Measurements from ENCODE around the gene PPP1R9A.

The PPP1R9A gene

GRCh38 chr7:95269640-95270039, 362.2 kb downstream of the PPP1R9A start:
- peak; percentile 33 for DNase-seq

GRCh38 chr7:95276114-95276513, 368.7 kb downstream of the PPP1R9A start:
- DNase-seq, result no peak

DNA sequence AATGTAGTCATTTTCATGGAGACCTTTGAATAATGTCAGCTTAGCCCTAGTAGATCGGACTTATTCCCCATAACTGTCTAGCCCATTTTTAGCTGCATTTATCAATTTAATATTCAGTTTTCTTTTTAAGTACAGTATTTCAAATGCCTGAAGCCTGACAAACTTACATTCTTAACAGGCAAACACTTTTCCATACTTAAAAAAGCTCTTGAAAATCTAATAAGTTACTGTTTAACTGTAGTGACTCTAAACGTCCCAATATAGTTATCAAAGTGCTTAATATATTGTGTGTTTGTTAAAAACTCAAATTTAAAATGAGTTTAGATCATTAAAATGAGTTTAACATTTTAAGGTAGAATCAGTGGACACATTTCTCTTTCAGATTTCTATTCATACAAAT, 372.0 kb downstream of the PPP1R9A start:
- DNase-seq, result no peak

- no peak for DNase-seq
Measured at GRCh38 chr7:95286096-95286495, 378.7 kb downstream of the PPP1R9A start.

DNA sequence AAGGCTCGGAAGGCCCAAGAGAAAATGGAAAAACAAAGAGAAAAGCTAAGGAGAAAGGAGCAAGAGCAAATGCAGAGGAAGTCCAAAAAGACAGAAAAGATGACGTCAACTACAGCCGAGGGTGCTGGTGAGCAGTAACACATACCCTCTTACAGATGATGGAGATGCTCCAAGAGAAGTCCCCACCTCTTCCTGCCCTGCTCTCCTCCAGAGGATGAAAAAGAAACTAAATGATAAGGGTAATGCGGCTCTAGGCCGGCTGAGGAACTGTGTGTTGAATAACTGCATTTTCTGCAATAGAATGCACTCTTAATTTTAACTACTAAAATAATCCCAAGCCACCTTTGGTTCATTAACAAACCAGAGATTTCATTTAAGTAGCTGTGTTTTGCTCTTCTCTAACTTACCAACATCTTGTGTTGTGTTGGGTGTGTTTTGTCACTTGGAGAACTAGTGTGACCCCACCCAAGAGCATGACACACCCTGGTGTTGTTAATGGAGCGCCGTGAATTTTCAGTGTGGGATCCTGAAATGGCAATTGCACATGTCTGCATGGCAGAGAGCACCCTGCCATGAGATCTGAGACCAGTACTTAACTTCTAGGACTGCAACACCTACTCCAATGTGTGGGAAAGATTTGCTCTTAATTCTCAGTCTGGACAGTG, 382.9 kb downstream of the PPP1R9A start:
- no peak for DNase-seq

GRCh38 chr7:95295397-95295796, 388.0 kb downstream of the PPP1R9A start:
- DNase-seq, result no peak

DNA sequence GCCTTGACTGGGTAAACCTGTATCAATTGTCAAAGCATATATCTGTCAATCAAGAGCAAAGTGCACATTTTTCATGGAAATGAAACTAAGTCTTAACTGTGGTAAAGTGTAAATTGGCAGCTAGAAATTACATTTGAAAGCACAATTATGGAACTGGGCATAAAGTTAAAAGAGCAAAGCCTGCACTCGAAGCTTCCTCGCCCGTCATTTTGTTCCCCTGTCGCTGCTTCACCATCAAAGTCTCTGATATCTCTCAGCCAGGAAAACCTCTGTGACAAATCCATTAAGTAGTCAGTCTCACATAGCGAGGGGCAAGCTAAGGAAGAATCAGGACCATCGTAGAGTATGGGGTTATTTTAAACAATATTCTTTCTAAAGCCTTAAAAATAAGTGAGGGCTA, 389.1 kb downstream of the PPP1R9A start:
- DNase-seq, result no peak

- DNase-seq, result no peak
Measured at GRCh38 chr7:95297041-95297440, 389.6 kb downstream of the PPP1R9A start.

GRCh38 chr7:95298091-95298490, 390.7 kb downstream of the PPP1R9A start:
- DNase-seq, result no peak

DNA sequence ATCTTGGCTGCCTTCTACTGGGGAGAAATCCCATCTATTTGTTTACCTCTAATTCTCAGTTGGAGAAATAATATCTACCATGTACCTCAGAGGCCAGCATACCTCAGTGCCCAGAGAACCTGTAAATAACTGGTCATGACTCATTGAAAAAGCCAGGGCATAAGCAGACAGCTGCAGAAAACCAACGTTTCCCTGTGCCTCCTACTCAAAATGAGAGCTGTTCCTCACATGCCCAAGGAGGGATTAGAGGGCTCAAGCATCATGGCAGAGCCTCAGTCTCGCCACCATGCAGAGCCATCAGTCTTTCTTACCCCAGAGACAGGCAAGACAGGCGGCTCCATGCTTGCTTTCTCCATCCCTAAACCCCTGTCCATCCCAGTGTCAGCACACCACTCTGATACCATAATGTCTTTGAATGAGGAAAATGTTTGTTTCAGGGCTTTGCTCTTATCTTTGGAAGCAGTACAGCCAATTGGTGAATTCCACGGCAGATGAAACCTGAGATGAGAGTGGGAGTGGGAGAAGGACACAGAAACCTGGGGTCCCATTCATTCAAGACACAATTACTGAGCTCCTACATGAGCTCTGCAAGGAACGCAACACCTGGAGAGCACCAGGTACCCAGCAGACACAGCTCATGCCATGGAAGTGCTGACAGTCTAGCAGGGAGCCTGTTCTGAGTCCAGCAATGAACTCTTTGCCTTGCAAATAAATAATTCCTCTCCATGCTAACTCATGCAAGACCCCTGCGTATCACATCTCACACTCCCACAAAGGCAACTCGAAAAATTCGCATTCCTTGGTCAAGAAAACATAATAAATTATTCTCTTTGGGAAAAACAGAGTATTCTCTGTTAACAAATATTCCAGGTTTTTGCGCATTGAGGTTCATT, 395.9 kb downstream of the PPP1R9A start:
- no peak for DNase-seq

DNA sequence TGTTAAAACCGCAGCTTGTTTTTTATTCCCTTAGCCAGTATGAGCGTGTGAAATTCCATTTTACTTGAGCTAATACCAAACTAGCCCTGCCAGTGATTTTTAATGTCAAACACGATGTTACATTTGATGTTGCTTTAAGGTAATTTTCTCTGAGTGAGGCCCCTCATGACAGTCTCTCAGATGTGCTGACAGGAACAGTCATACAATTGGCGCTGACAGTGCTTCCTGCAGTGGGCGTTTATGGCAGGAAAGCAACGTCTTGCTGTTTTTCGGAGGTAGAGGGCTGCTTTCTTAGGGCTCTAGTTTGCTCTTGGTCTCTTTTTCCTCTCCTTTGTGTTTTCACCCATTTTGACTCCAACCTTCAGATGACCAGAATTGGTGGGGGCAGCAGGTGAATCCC, 397.6 kb downstream of the PPP1R9A start:
- no peak for DNase-seq

- DNase-seq, result no peak
Measured at GRCh38 chr7:95309951-95310350, 402.6 kb downstream of the PPP1R9A start.

GRCh38 chr7:95311389-95311788, 404.0 kb downstream of the PPP1R9A start:
- DNase-seq, result no peak

DNA sequence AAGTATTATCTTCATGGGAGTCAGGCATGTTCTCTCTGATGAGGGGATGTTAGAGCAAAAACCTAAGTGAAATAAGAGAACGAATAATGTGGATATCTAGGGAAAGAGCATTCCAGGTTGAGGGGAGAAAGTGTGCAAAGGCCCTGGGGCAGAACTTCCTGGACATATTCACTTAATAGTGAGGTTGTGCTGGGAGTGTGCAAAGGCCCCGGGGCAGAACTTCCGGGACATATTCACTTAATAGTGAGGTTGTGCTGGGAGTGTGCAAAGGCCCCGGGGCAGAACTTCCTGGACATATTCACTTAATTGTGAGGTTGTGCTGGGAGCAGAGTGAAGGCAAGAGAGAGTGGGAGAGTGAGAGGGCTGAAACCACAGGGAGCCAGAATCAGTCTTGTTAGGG, 405.2 kb downstream of the PPP1R9A start:
- DNase-seq, result no peak

- DNase-seq, result no peak
Measured at GRCh38 chr7:95316588-95316987, 409.2 kb downstream of the PPP1R9A start.

GRCh38 chr7:95317546-95317945, 410.2 kb downstream of the PPP1R9A start:
- no peak for DNase-seq

GRCh38 chr7:95317966-95318365, 410.6 kb downstream of the PPP1R9A start:
- DNase-seq, result no peak

DNA sequence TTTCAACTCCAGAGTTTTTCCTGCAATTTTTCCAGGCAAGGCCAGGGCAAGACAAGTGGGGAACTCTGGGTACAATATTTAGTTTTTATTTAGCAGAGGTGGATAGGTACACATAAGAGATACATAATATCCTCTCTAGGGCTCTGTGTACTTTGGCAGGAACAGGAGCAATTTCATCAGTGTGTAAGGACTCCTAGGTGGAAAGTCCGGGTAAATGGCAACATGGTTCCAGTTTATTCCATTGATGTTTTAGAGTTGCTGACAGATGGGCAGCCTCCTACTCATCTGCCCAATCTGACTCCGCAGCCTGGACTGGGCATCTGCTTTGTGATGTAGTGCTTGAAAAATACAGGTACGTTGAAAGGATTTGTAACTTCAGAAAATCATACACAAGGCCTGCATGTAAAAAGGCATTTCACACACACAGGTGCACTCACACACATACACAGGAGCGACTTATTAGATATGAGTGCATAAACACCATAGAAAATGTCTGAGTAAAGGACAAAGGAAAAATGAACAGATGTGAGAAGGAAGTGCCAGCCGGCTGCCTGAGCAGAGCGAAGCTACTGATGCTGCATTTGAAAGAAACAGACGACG, 411.2 kb downstream of the PPP1R9A start:
- DNase-seq, result no peak

DNA sequence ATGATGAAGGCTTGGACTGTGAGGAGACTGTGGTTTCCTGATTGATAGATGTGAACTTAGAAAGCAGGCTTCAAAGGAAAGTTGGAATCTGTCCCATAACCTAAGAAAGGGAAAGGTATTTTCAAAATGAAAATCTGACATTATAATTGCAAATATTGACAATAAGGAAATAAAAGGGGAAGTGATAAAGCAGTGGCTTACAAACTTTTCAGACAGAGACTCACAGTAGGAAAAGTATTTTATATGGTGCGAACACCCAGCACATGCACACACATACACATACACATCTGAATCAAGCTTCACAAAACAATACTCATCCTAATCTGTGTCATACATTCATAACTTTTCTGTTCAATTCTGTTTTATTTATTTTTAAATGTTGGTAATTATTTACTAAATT, 412.2 kb downstream of the PPP1R9A start:
- no peak for DNase-seq

GRCh38 chr7:95320651-95321050, 413.3 kb downstream of the PPP1R9A start:
- DNase-seq, result no peak

DNA sequence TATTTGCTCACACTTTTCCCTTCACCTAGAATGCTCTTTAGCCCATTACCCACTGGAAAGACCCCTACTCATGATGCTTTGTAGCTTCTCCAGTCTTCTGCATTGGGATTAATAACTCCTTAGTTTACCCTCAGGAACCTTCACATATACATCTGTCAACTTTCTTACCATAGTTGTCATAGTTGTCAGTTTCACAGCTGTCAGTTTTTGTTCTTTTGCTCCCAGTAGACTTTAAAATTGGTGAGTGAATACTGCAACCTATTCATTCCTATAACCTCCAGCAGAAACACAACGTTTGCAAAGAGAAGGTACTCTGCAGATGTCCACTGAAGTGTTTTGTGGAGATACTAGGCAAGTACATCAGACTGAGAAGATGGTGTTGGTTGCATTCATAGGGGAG, 414.3 kb downstream of the PPP1R9A start:
- DNase-seq, result no peak

DNA sequence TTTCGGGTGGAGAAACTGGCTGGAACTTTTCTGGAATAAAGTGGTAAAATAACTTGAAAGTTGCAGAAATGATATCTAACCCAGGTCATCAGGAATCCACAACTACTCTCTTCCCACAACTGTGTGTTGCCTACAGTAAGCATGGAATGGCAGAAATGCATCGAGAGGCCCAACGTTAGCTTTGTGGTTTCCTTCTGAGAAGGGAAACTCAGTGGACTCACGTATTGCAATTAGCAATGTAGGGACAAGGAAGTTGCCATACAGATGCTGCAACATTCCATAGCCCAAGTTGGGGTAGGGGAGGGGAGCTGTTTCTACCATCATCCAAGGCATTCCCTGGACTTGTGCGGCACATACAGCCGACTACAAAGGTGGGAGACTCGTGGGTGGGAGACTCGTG, 415.0 kb downstream of the PPP1R9A start:
- no peak for DNase-seq

- DNase-seq, result no peak
Measured at GRCh38 chr7:95322854-95323253, 415.5 kb downstream of the PPP1R9A start.

Measured in activated CD4-positive, alpha-beta T cell treated with anti-CD3 and anti-CD28 coated beads, Interleukin-2, amount 50 U/mL, for 16 hours (primary cell).